HG03354 (cell line): Measurements from ENCODE around the gene ZNF302.
"Not testable (repeated sequence)": the region's sequence is repeated elsewhere in the genome, so short reads cannot be mapped to it uniquely, and the experiment has no call there.

Source experiments
- ATAC-seq: cut with Tn5 transposase; IDR thresholded peaks from one replicate; pipeline ENCODE4 v1.9.1; 2021; ENCODE audit warnings: mild to moderate bottlenecking; ENCODE audit not compliant: unreplicated experiment, poor library complexity, severe bottlenecking

ZNF302 gene

DNA sequence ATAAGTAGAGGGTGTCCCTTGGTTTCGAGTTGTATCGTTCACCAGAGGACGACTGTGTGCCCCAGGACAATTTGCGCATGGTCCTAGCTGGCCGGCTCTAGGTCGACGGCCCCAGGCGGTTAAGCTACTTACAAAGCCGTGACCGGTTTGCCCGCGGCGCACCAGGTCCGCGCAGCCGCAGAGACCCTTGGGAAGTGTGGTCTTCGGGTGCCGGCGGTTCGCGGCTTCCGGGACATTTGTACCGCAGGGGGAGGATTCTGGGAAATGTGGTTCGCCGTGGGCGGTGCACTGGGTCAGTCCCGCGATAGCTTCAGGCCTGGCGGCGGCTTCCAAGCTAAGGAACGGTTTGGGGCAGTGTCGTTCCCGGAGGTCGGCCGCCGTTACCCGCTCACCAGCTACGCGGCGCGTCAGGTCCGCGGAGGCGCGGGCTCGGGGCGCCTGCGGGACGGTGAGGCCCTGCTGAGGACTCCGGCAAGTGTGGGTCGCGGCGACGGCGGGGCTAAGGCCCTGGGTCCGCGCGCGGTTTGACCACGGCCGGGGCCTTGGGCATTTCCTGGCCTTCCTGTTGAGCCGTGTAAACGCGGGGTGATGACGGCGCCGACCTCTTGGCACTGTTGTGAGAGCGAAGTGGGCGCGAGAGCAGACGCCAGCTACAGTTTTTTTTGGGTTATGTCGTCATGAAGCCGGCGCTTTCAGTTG, at the start of gene ZNF302:
Gene ZNF302, plus strand, starts transcription at position 293 of the 699 bp plus-strand sequence. CDS start 1,127 bp downstream, outside the sequence.
- peak; percentile 89 for ATAC-seq

- no peak for ATAC-seq
These were observed 43.7 kb upstream of the ZNF302 start for GRCh38 chr19:34633802-34634201.

GRCh38 chr19:34639491-34640085, 37.9 kb upstream of the ZNF302 start:
- no peak for ATAC-seq

DNA sequence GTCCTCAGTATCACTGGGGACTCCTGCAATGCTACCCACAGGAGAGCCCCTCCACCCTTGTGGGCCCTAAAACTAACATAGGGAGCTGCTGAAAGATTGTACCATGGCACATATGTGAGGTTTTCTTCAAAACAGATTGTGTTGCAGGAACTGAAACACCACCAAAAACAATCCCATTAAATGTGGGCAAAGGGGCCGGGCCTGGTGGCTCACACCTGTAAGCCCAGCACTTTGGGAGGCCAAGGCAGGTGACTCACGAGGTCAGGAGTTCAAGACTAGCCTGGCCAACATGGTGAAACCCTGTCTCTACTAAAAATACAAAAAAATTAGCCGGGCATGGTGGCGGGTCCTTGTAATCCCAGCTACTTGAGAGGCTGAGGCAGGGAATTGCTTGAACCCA, 35.2 kb upstream of the ZNF302 start:
- ATAC-seq = no peak

- ATAC-seq = no peak
These were observed 32.5 kb upstream of the ZNF302 start for GRCh38 chr19:34644991-34645461.

- ATAC-seq = no peak
These were observed 31.9 kb upstream of the ZNF302 start for GRCh38 chr19:34645551-34645950.

- ATAC-seq = no peak
These were observed 27.5 kb upstream of the ZNF302 start for GRCh38 chr19:34649886-34650543.

- ATAC-seq = no peak
These were observed 25.7 kb upstream of the ZNF302 start for GRCh38 chr19:34651747-34652146.

DNA sequence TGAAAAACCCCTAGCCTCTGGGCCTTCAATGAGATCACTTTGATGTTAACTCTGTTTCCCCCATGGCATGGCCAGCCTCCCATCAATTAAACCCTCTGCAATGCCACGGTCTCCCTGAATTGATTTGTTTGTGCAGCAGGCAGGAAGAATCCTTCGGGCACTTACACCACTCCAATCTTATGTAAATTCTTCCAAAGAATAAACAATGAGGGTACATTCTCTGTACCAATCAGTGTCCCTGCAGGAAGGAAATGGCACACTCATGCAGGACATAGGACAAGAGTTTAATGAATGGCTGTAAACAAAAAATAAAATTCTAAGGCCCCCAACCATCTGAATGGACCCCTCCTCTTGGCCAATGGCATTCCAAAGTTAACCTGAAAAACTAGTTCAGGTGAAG, 22.7 kb upstream of the ZNF302 start:
- no peak for ATAC-seq

- no peak for ATAC-seq
These were observed 21.8 kb upstream of the ZNF302 start for GRCh38 chr19:34655651-34656050.

DNA sequence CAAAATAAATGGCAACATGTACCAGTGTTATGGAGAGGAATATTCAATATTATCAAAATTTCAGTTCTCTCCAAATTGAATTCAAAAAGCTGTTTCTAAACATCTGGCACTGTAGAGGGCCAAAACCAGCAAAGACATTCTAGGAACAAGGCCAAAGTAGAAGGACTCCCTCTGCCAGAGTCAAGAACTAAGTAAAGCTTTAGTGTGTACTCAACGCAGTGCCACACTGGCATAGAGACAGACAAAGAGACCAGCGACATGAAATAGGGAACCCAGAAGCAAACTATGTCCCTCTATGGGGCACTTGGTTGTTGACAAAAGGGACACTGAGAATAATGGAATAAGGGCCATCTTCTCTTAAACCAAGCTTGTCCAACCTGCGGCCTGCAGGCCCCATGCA, 16.1 kb upstream of the ZNF302 start:
- no peak for ATAC-seq

GRCh38 chr19:34662919-34663318, 14.6 kb upstream of the ZNF302 start:
- ATAC-seq = peak; percentile 70

GRCh38 chr19:34664168-34664567, 13.3 kb upstream of the ZNF302 start:
- no peak for ATAC-seq

DNA sequence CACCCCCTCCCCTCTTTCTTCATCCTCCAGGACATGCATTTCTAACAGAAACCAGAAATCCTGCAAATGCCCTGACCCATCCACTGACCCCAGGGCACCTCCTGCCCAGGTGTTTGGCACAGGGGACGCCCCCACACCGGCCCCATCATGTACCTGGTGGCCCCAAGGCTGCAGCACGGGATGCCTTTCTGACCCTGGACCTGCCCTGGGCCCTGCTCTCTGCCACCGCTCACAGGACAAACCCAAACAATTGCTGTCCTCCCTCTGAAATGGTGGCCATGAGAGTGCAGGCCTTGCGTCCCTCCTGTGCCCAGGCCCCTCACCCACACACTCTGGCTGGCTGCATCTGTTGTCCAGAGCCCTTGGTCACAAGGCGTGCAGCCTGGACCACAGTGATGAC, 12.6 kb upstream of the ZNF302 start:
- no peak for ATAC-seq

GRCh38 chr19:34665275-34665674, 12.2 kb upstream of the ZNF302 start:
- not testable (repeated sequence) for ATAC-seq

GRCh38 chr19:34666200-34666957, 11.1 kb upstream of the ZNF302 start:
- ATAC-seq = no peak

DNA sequence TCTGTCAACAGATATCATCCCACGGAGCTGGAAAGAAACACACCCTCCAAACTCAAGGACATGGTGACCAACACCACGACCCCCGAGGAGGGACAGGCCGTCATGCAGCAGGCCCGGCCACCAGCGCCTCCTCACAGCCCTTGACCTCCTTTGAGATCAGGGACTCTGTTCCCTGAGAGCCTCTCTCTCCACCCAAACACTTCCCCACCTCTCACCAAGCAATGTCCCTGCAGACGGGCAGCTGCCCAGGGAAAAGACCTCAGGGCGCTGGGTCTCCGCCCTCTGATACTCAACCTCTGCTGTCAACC, 10.6 kb upstream of the ZNF302 start:
- no peak for ATAC-seq

- no peak for ATAC-seq
These were observed 10.0 kb upstream of the ZNF302 start for GRCh38 chr19:34667349-34668076.

- ATAC-seq = not testable (repeated sequence)
These were observed 9.3 kb upstream of the ZNF302 start for GRCh38 chr19:34668077-34668689.
